ENCODE data around the gene NUSAP1.
"Not testable (repeated sequence)": the region's sequence is repeated elsewhere in the genome, so short reads cannot be mapped to it uniquely, and the experiment has no call there.

GRCh38 chr15:41320805-41321330 is 11.8 kb upstream of the NUSAP1 start:
- not testable (repeated sequence) for TF ChIP-seq CTCF, POLR2A (IDR thresholded peaks at IDR 0.05)
